ENCODE measurements around the gene ATXN7L1. TPM values are rescaled to one million over a fixed set of nuclear protein-coding genes. Genes with fewer than 3 reads are reported as not detected.

ATXN7L1 gene
- total and polyA plus RNA-seq, 8 donors, result 2.3 to 9.3 (median 5.0) TPM

DNA sequence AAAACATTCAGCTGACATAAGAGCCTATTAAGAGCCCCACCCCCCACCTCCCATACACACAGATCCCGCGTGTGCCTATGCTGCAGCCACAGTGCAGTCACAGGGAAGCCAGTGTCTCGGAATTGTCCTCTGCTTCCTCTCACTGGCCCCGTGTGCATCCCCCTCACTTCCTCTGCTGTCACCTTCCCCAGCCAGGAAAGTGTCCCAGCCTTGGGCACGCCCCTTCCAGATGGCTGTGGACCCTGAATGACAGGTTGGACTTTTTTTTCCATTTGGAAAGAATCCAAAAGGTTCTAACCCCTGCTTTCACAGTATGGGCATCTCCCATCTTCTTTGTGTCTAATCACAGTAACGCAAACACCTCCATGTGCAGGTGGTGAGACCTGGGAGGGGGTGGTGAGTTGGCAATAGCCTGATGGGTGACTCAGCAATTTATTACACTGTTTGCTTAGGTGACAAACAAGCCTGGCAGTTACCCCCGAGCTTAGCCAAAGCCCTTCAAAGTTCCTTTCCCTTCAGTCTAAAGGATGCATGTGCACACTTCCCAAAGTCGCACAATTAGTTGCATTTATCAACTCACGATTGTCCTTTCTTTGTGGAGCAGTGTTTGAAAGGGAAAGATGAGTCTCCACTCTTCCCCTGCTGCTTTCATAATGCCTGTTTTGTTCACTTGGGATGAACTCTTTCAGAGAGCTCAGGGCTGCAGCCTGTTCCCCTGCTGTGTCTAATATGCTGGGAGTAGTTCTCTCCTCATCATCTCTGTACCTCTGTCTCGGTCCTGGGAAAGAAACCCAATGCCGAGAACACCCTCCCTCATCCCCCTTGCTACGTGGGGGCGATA lies 227.6 kb downstream of the ATXN7L1 start:
- TF ChIP-seq, protein P1, sequence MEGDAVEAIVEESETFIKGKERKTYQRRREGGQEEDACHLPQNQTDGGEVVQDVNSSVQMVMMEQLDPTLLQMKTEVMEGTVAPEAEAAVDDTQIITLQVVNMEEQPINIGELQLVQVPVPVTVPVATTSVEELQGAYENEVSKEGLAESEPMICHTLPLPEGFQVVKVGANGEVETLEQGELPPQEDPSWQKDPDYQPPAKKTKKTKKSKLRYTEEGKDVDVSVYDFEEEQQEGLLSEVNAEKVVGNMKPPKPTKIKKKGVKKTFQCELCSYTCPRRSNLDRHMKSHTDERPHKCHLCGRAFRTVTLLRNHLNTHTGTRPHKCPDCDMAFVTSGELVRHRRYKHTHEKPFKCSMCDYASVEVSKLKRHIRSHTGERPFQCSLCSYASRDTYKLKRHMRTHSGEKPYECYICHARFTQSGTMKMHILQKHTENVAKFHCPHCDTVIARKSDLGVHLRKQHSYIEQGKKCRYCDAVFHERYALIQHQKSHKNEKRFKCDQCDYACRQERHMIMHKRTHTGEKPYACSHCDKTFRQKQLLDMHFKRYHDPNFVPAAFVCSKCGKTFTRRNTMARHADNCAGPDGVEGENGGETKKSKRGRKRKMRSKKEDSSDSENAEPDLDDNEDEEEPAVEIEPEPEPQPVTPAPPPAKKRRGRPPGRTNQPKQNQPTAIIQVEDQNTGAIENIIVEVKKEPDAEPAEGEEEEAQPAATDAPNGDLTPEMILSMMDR (IDR thresholded peaks at IDR 0.05), result no peak
- no peaks in the 10 kb centered on the region for H3K27me3 ChIP-seq
- peak in 3 of 6 donors; percentile 30 to 39 (median 33) for DNase-seq
- no peaks in the 10 kb centered on the region for H3K36me3 ChIP-seq
- intact Hi-C loops (cut with DNase I), result no loop called here
- peaks cover 0 to 14% (median 0%) of the 10 kb centered on the region in 3 donors for H3K4me1 ChIP-seq
- no peaks in the 10 kb centered on the region for H3K9me3 ChIP-seq
- no peak overlapping the region for H3K4me3 ChIP-seq
- peak; percentile 32 to 66 (median 60) for ATAC-seq
- H3K27ac ChIP-seq, result no peak overlapping the region
- 62 to 65% methylated on average over 13 of the region's 13 CpGs for WGBS, 2 donors
- FAIRE-seq, result no peak

DNA sequence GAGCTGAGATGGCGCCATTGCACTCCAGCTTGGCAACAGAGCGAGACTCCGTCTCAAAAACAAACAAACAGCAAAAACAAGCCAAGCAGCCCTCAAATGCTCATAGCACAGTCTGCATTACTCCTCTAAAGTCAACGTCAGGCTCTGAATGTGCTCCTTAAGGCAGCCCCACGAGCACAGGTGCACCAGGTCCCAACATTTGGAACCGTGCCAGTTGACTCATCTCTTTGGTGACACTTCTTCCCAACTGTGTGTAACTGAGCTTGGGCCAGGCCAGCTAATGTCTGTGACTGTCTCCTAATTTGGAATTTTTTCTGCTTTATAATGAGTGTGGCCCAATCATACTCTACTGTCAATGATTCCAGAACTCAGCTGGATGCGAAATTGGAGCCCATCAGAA lies 228.8 kb downstream of the ATXN7L1 start:
- 87% methylated on average over 7 of the region's 7 CpGs for WGBS, 2 donors
- Histone ChIP-seq H3K36me3 (no peaks in the 10 kb centered on the region), H3K27me3 (no peaks in the 10 kb centered on the region), H3K27ac (no peak overlapping the region), H3K4me3 (no peak overlapping the region), H3K4me1 (peaks cover 0 to 2% (median 0%) of the 10 kb centered on the region in 3 donors), H3K9me3 (no peaks in the 10 kb centered on the region)
- TF ChIP-seq, protein P1 (IDR thresholded peaks at IDR 0.05), result no peak
- FAIRE-seq (no peak), DNase-seq (no peak), ATAC-seq (no peak)
- intact Hi-C loops (cut with DNase I), result no loop called here

DNA sequence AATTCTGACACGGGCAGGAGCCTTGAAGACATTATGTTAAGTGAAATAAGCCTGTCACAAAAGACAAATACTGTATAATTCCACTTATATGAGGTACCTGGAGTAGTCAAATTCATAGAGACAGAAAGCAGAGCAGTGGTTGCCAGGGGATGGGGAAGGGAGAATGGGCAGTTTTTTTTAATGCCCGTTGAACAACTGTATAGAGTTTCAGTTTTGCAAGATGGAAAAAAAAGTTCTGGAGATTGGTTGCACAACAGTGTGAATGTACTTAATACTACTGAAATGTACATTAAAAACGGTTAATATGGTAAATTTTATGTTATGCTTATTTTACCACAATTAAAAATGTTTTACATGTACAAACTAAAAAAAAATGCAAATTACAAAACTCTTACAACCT lies 231.5 kb downstream of the ATXN7L1 start:
- H3K4me3 ChIP-seq, result no peak overlapping the region
- FAIRE-seq (no peak), DNase-seq (no peak), ATAC-seq (no peak)
- no peaks in the 10 kb centered on the region for H3K27me3 ChIP-seq
- no peak overlapping the region for H3K27ac ChIP-seq
- no peaks in the 10 kb centered on the region for H3K36me3 ChIP-seq
- TF ChIP-seq, protein P1 (IDR thresholded peaks at IDR 0.05), result no peak
- 84 to 88% methylated on average over 3 of the region's 3 CpGs for WGBS, 2 donors
- intact Hi-C loops (cut with DNase I), result no loop called here
- no peaks in the 10 kb centered on the region for H3K9me3 ChIP-seq
- H3K4me1 ChIP-seq, result no peaks in the 10 kb centered on the region

DNA sequence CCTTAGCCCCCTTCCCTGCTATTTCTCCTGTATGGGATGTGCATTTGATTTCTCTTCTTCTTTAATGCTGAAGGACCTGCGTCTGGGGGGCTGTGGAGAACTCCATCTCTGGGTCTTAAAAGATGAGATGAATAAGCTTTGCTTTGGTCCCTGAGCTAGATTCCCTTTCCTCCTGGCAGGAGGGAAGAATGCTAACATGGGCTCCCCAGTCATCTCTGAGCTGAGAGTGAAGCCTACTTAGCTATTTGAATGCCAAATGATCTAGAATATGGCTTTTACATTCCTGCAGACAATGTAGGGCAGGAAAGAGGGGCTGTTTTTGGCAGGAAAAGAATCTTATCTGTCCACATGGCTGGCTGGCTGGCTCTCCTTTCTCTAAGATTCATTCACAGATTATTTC lies 232.5 kb downstream of the ATXN7L1 start:
- TF ChIP-seq, protein P1 (IDR thresholded peaks at IDR 0.05), result no peak
- no peaks in the 10 kb centered on the region for H3K4me1 ChIP-seq
- ATAC-seq (no peak), FAIRE-seq (no peak), DNase-seq (no peak)
- H3K4me3 ChIP-seq, result no peak overlapping the region
- intact Hi-C loops (cut with DNase I), result no loop called here
- H3K9me3 ChIP-seq, result no peaks in the 10 kb centered on the region
- WGBS, 2 donors, result 82 to 88% methylated on average over 1 of the region's 1 CpG
- H3K36me3 ChIP-seq, result no peaks in the 10 kb centered on the region
- no peak overlapping the region for H3K27ac ChIP-seq
- H3K27me3 ChIP-seq, result no peaks in the 10 kb centered on the region

DNA sequence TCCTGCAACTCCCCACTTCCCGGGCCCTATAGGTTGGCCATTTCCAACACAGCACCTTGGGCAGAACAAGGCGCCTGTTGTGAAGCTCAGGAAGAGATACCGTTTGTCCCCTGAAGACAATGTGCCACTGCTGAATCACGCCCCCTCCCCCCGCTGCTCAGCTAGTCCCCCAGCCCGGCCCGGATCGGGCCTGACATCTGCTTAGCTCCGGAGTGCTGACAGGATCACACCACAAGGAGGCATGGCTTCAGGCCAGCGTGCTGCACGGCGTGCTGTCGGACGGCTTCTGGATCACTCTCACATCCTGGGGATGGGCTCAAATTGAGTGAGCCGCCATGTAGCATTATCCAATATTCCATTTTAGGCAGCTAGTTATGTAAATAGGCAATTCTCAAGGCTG lies 233.0 kb downstream of the ATXN7L1 start:
- ATAC-seq (no peak), FAIRE-seq (no peak), DNase-seq (no peak)
- Histone ChIP-seq H3K36me3 (no peaks in the 10 kb centered on the region), H3K4me3 (no peak overlapping the region), H3K9me3 (no peaks in the 10 kb centered on the region), H3K4me1 (no peaks in the 10 kb centered on the region), H3K27ac (no peak overlapping the region), H3K27me3 (no peaks in the 10 kb centered on the region)
- 87 to 89% methylated on average over 15 of the region's 15 CpGs for WGBS, 2 donors
- intact Hi-C loops (cut with DNase I), result no loop called here
- TF ChIP-seq, protein P1 (IDR thresholded peaks at IDR 0.05), result no peak
